ENCODE measurements around the gene TNMD. TPM values are rescaled to one million over a fixed set of nuclear protein-coding genes. Genes with fewer than 3 reads are reported as not detected.

TNMD gene
- total and polyA plus RNA-seq, 2 donors (not counting 3 experiments of a cell fraction or from before 2014, with no cell fraction given): not detected

DNA sequence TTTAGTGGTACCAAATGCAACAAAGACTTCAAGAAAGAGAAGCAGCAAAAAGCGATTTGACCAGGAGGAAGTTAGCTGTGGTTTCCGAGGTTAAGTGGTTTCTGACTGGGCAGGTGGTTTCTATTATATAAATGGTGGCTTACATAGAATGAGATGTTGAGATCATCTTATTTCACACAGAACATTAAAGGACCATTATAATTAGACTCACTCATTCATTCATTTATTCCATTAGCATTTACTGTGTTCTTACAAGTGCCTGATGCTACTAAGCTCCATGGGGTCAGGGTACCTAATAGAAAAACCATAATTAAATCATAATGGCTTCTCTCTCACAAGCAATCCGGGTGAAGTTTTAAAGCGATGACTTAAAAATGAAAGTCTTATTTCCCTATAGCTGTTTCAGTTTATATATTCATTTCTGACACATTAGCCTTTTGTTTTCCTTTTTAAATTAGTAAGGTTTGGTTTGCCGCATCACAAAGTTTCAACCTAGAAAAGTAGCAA is 41.3 kb downstream of the TNMD start:
- Histone ChIP-seq H3K4me3 (replicated peaks in 1 of 3; ENCODE audit: insufficient read depth in 1 of 3, low read depth in 1 of 3, low read length in 3 of 3) (no peak overlapping the region), H2AFZ (ENCODE audit: low read depth, low read length) (no peak overlapping the region), H3K9me3 (replicated peaks; ENCODE audit: control insufficient read depth, insufficient read depth, low read length) (no peaks in the 10 kb centered on the region), H3K9ac (replicated peaks; ENCODE audit: extremely low read depth, insufficient read depth, low read length) (no peak overlapping the region), H3K36me3 (ENCODE audit: control insufficient read depth in 2 of 2, extremely low read depth in 1 of 2, insufficient read depth in 2 of 2, low read length in 2 of 2) (peaks cover 3 to 4% of the 10 kb centered on the region in 2 experiments), H3K27me3 (ENCODE audit: control insufficient read depth in 2 of 2, insufficient read depth in 2 of 2, low read length in 2 of 2) (no peaks in the 10 kb centered on the region), H3K4me2 (ENCODE audit: insufficient read depth, low read length) (no peak overlapping the region), H3K27ac (ENCODE audit: insufficient read depth, low read depth, low read length) (no peak overlapping the region), H3K79me2 (ENCODE audit: control insufficient read depth, insufficient read depth, low read length) (no peaks in the 10 kb centered on the region), H3K9me1 (replicated peaks; ENCODE audit: control insufficient read depth, extremely low read depth, insufficient read depth, low read length) (no peaks in the 10 kb centered on the region), H3K4me1 (ENCODE audit: control insufficient read depth, extremely low read depth, insufficient read depth, low read length) (no peaks in the 10 kb centered on the region), H4K20me1 (replicated peaks; ENCODE audit: control insufficient read depth, extremely low read depth, insufficient read depth, low read length) (no peaks in the 10 kb centered on the region)
- no TSS peak for BruUV-seq (replicated peaks)
- POLR2A ChIA-PET: no interaction called here
- dilution Hi-C loops (cut with MboI; ENCODE audit: extremely low pct_ligation_motif_present, low sequenced_read_pairs): no loop called here
- CTCF ChIA-PET: interaction anchor here (1.0 to 3.0 kb wide), 2 partner anchors 10 to 11 kb away, joined by 3 to 11 read pairs; partner anchors contain the start of gene TSPAN6
- intact Hi-C loops (cut with micrococcal nuclease): no loop called here
- FAIRE-seq (no peak), DNase-seq (ENCODE audit: low read depth, low spot score) (no peak)
- TF ChIP-seq MYC (IDR thresholded peaks at IDR 0.05; ENCODE audit: low read depth, low read length) (no peak), MAX (IDR thresholded peaks at IDR 0.05; ENCODE audit: insufficient read depth, insufficient read length) (no peak), JUN (IDR thresholded peaks at IDR 0.05; ENCODE audit: borderline replicate concordance, insufficient read depth, insufficient read length, low read depth) (no peak), FOS (IDR thresholded peaks at IDR 0.05; ENCODE audit: borderline replicate concordance, insufficient read depth, low read length) (no peak), CTCF (IDR thresholded peaks at IDR 0.05; ENCODE audit: extremely low read depth in 1 of 2, insufficient read depth in 1 of 2, low read depth in 1 of 2, low read length in 2 of 2) (no peak), POLR2A (IDR thresholded peaks at IDR 0.05; ENCODE audit: low read depth, low read length) (no peak), EZH2 (IDR thresholded peaks at IDR 0.05; ENCODE audit: borderline replicate concordance, low read depth, low read length, severe bottlenecking) (no peak), POLR2AphosphoS5 (IDR thresholded peaks at IDR 0.05; ENCODE audit: insufficient read depth, low read depth, low read length) (no peak), GATA2 (IDR thresholded peaks at IDR 0.05; ENCODE audit: insufficient read depth, insufficient read length, low read depth, low read length) (no peak)
